Measurements from ENCODE around the gene GNGT1.

Gene GNGT1

GRCh38 chr7:93958216-93958615 lies 51.8 kb downstream of the GNGT1 start:
- no peak for TF ChIP-seq CTCF (IDR thresholded peaks at IDR 0.05; ENCODE audit: control extremely low read depth, extremely low read depth, low read depth, missing control alignments)
- no peak for DNase-seq (ENCODE audit: extremely low spot score)
- POLR2A ChIA-PET, result no interaction called here
- CTCF ChIA-PET, result interaction anchor here (1.2 kb wide), 2 partner anchors 10 to 124 kb away, joined by 3 read pairs; no protein-coding TSS in a partner anchor

DNA sequence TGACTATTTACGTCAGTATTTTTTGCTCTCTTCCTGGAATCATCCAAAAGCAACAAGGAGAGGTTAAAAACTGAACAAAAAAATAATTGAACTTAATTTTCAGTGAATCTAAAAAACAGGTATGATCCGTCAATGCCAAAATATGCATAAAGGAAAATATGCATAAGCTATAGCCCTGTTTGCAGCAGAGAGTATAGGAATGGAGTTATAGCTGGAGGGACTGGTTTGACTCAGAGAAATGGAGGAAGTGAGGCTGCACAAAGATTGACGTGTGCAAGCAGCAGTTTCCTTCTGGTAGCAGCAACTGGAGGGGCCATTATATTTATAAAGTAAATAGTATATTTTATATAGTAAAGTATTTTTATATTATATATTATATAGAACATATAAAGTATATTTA lies 52.3 kb downstream of the GNGT1 start:
- DNase-seq (ENCODE audit: extremely low spot score), result no peak

More for the DNA sequence above, 52.3 kb downstream of the GNGT1 start:
- TF ChIP-seq CTCF (IDR thresholded peaks at IDR 0.05; ENCODE audit: control extremely low read depth, extremely low read depth, low read depth, missing control alignments), result no peak
- CTCF ChIA-PET, result interaction anchor here (1.2 kb wide), 1 partner anchor 10 kb away, joined by 3 read pairs; no protein-coding TSS in a partner anchor
- POLR2A ChIA-PET, result no interaction called here
